A673 (cell line): ENCODE measurements around the gene SECISBP2.

Experiments used
- EZH2 ChIP-seq: fragments of 200-600 bp; sonication (generic); IDR thresholded peaks from 2 replicates; pipeline ENCODE4 v1.6.1; 2017; ENCODE audit warnings: borderline replicate concordance, low read depth, mild to moderate bottlenecking, mixed read lengths, antibody characterized with exemption, low read length; ENCODE audit not compliant: poor library complexity, severe bottlenecking
- TF ChIP-seq, protein P1 (sequence below): fragments of 300-800, 200-600 bp; sonication (generic); conservative IDR thresholded peaks from 2 replicates; pipeline ENCODE4 v1.5.1; 2017; ENCODE audit warnings: low read depth, mild to moderate bottlenecking, antibody characterized with exemption, low read length, moderate library complexity, mixed read lengths

DNA sequence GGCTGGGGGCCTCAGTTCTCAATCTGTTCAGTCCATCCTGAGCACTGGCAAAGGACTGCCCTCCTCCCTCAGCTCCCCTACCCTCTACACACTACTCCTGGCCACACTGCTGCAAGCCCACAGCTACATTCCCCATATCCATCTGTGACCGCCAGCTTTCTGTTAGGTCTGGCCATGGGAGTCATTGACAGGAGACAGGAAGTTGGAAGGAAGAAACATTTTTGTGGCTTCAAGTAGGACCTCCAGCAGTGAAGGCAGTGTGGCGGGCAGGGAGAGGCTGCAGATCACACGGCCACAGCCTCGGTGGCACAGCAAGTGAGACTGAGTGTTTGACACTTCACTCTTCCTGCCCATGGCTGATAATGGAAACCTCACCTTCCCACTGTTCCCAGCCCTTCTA, 55.9 kb downstream of the SECISBP2 start:
- TF ChIP-seq, protein P1, sequence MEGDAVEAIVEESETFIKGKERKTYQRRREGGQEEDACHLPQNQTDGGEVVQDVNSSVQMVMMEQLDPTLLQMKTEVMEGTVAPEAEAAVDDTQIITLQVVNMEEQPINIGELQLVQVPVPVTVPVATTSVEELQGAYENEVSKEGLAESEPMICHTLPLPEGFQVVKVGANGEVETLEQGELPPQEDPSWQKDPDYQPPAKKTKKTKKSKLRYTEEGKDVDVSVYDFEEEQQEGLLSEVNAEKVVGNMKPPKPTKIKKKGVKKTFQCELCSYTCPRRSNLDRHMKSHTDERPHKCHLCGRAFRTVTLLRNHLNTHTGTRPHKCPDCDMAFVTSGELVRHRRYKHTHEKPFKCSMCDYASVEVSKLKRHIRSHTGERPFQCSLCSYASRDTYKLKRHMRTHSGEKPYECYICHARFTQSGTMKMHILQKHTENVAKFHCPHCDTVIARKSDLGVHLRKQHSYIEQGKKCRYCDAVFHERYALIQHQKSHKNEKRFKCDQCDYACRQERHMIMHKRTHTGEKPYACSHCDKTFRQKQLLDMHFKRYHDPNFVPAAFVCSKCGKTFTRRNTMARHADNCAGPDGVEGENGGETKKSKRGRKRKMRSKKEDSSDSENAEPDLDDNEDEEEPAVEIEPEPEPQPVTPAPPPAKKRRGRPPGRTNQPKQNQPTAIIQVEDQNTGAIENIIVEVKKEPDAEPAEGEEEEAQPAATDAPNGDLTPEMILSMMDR: no peak
- TF ChIP-seq EZH2: no peak
